NCI-H1105 (cell line): ENCODE measurements around the gene CD226.
"Not testable (repeated sequence)": the region's sequence is repeated elsewhere in the genome, so short reads cannot be mapped to it uniquely, and the experiment has no call there.

Experiments used
- DNase-seq: peaks from one replicate; lab custom pipeline; 2025; lab: John Stamatoyannopoulos, UW

The CD226 gene

DNA sequence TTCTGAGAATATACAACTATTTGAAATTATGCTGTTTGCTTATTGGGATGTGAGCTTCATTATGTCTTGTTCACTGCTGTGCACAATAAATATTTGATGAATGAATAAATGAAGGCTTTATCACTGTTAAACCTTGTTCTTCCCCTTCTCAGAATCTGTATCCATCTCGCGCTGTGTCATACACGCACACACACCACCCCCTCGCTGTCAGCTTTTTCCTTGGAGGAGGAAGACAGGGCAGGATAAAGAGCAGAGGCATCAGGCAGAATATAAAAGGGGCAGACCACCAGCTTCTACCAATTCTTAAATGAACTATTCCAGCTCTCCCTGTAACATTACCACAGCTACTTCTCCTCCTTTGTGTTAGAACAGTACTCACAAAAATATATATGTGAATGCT is 75.0 kb downstream of the CD226 start:
- no peak for DNase-seq

DNA sequence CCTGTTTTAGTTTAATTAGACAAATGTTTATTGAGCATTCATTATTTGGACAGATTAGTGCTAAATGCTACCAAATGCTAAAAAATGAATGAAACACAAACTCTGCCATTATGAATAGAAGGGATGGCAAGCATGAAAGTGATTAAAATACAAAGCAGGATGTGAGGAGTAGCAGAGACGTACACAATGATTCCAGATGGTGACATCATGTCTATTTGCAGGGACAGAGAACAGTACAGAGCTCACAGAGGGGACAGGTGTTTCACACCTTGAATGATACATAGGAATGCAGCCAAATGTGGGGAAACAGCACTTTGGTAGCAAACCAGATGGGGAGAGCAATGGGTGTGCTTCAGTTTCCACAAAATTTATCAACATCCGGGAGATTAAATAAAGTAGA is 76.3 kb downstream of the CD226 start:
- DNase-seq: no peak

DNA sequence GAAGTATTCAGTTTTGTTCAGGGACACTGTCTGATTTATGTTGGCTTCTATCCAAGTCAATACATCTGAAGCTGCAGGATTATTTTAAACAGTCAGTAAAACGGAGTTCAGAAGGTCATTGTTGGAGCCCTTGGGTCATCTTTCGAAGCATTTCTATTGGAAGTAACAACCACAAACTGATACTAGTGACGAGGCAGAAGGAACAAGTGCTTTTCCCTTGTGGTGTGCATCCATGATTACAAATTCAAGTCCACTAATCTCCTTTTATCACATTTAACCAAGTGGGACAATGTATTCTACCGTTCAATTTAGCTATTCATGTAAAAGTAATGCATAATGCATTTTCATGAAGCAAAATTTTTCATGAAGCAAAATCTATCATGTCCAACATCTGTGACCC is 76.9 kb downstream of the CD226 start:
- no peak for DNase-seq

DNA sequence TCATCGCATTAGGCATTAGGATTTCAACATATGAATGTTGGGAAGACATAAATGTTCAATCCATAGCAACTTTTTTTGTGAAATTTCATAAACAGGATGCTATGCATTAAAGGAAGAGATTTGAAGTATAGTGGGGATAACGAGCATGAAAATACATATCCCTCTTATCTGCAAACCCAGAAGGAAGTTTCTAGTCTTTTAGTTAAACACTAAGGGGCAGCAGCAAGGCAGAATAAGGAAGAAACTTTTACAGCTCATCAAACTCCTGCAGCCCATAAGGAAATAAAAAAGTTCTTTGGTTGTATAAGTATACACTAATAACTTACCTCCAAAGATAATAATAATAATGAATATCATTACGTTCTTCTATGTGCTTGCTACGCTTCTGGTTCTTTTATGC is 81.5 kb downstream of the CD226 start:
- no peak for DNase-seq

DNA sequence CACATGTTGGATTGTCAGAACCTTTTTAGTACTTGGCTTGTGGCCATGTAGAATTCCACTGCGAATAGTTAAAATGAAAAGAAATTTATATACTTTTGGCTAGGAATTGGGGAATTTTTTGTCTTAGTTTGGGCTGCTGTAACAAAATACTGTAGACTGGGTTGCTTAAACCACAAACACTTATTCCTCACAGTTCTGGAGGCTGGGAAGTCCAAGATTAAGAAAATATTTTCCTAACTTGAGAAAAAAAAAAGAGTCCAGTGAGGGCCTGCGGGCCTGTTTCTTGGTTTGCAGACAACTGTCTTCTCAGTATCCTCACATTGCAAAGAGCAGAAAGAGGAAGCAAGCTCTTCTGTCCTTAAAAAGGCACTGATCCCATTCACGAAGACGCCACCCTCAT is 81.9 kb downstream of the CD226 start:
- no peak for DNase-seq

DNA sequence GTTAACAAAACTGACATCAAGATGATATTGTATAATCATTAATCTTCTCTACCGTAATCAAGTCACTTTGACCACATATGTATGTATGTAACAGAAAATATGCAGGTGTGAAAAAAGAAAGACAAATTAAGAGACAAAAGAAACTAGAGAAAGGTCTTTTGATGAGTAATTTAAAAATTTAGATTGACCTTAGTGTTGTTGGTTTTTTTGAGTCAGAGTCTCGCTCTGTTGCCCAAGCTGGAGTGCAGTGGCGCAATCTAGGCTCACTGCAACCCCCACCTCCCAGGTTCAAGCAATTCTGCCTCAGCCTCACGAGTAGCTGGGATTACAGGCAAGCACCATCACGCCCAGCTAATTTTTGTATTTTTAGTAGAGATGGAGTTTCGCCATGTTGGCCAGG is 82.9 kb downstream of the CD226 start:
- not testable (repeated sequence) for DNase-seq

DNA sequence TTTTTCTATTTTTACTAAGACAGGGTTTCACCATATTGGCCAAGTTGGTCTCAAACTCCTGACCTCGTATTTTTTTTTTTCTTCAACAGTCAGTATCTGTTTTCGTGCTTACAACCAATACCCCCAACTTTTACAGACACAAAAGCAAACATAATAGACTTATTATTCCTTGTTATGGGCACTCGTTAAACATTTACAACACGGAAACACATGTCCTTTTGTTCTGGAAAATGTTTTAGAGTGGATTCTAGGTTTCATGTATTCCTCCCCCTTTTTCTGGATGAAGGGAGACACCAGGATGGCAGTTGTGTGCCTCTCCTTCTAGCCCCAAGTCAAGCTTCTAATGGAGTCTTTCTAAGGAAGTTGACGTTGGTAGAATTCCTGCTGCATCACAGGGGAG is 88.8 kb downstream of the CD226 start:
- DNase-seq: no peak

DNA sequence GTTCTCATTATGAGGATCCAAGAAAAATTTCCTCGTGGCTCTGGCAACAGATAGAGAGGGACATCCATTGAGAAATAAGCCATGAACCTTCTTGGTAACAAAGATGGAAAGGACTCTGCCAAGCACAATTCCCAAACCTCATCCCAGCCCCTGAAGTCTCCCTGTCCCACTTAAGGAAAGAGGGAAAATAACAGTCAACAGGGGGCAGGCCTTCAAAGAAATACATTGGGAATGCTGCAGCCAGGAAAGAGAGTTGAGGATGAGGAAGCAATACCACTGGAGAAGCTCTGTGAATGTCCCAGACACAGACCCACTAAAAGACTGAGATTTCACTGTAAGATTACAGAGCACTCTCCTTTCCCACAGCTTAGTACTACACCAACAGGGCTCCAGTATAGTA is 93.2 kb downstream of the CD226 start:
- no peak for DNase-seq

DNA sequence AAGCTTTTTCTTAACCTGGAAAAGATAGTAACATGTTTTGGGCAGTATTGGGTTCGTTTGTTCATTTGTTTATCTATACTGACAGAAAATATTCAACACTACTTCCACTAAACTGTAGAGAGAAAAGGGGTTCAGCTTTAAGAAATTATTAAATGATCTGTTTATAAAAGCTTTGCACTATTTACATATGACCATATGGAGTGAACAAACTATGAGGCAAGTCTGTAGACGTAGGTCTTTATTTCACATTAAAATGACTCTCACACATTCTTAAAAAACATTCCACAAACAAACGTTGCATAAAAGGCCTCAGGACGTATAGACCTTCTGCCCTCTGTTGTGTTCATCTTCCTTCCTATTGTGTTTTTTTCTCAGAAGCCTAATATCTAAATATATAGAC is 94.6 kb downstream of the CD226 start:
- no peak for DNase-seq

DNA sequence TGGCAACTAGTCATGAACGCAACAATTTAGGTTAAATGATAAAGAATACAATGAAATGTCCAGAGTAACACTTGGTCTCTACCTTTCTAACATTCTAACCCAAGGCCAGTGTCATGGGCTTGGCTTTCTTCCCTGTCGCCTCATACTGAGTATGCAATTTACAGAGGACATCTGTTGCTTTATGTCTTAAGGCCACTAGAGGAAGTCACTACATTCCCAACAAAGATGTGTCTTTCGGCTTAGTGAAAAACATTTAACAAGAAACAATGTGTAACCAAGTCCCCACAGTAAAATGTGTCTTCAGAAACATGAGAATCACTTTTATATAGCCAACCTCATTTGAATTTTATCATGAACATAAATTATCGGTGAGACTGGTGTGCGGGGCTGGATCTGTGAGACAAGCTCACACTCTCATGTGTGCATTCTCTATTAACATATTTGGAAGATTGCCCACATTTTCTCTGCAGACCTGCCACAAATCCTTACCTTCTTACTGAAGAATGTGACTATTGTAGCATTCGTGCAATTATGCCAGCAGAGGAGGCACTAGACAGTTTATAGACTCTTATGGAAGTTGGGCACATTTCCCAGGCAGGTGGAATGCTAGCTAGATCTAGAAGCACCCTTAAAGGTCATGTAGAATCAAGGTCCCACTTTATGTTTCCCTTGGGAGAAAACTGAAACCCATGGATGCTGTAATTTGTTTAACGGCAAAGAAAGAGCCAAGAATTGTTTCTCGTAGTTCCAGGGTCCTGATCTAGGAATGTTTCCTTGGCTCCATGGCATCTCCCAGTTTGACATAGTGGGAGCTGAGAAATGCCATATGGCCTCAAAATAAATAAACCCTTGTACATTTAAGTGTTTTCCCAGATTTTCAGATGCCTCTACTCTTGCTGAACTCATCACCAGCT is 101.8 kb downstream of the CD226 start:
- peak; percentile 95 for DNase-seq

DNA sequence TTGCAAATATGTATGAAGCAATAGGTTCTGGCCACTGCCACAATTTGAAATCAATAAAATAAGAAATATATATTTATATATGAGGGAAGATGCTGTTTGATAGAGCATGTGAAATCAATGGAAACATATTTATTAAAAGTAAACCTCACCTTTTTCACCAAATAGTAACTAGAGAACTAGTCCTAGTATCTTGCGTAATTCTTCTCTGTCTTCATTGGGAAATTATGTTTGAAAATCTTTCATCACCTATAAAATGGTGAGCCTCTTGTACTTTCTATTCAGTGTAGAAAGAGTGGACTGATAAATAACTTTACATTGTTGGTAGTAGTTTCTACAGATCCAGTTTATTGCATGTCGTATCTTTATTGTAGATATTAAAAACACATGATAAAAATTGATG is 103.0 kb downstream of the CD226 start:
- no peak for DNase-seq

DNA sequence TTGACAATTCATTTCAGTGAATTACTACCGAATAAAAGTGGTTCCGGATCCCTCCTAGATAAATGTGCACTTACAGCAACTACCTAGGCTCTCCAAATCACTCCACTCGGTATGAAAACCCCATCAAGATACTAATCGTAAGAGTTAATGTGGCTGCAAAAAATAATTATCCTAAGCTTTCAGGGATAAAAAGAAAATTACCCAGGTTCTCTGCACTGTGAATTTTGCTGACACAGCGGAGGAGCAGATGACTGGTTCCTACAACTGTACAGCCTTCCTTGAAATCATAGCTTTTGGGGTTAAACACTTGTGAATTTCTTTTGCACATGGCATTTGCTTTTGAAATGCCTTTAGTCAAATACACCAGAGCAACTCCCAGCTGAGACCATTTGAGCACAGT is 104.7 kb downstream of the CD226 start:
- DNase-seq: peak; percentile 23

DNA sequence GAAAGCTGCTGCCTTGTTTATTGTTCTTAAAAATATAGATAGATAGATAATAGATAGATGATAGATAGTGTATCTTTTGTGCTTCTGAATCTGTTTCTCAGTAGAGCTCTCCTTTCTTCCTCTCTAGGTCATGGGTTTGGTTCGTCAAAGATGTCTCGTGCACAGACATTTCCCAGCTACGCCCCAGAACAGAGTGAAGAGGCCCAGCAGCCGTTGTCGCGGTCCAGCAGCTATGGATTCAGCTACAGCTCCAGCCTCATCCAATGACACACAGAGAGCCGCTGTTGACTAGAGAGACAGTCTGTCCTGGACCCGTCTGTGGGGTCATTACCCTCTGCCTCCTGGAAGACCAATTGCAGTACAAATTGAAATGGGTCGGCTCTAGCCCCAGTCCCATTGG is 106.6 kb downstream of the CD226 start:
- DNase-seq: no peak

DNA sequence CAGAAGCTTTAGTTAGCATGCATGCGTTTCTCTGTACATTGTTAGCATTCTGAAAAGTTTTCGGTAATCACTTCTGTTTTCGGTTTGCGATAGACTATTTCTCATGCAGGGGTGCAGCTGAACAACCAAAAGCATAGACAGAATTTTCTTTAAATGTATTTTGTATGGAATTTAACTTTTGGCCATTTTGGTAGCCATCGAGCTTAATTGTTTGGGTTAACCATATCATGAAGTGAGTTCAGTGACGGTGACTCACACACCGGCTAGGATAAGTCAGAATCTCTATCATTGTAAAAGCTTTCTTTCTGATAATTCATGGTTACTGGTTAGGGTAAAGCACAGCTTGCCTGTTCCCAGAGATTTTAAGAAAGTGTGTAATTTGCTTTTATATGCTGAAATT is 107.2 kb downstream of the CD226 start:
- DNase-seq: no peak

DNA sequence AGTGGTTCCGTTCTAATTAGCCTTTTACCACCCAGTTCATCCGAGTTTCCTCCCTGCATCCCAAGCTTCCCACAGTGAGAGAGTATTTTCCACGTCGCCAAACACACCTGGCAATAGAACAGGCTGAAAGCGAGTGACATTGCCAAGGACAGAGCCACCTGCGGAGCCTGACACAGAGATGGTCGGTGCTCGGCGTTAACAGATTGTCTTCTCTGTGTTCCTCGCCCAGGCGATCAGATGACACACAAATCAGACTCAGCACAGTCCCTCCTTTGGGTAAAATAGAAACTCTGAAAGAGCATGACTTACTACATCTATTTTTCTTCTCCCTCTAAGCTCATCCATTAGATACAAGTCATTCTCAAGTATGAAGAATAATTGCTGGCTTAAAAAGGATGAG is 107.7 kb downstream of the CD226 start:
- no peak for DNase-seq

DNA sequence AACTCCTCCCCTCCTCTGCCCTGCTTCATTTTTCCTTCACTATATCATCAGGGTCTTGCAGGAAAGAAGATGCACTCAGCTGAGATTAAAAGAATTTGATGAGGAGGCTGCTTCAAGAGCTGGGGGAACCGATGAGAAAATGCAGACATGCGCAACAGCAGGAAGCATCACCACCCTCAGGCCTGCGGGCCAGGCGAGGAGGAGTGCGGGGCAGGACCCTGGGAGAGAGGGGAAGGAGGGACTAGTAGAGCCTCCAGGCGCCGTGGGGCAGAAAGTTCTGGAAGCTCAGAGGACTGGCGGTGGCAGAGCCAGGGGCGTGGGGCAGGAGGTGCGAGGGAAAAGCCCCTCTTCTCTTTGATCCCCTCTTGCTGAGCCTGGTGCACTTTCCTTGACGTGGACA is 108.2 kb downstream of the CD226 start:
- no peak for DNase-seq

DNA sequence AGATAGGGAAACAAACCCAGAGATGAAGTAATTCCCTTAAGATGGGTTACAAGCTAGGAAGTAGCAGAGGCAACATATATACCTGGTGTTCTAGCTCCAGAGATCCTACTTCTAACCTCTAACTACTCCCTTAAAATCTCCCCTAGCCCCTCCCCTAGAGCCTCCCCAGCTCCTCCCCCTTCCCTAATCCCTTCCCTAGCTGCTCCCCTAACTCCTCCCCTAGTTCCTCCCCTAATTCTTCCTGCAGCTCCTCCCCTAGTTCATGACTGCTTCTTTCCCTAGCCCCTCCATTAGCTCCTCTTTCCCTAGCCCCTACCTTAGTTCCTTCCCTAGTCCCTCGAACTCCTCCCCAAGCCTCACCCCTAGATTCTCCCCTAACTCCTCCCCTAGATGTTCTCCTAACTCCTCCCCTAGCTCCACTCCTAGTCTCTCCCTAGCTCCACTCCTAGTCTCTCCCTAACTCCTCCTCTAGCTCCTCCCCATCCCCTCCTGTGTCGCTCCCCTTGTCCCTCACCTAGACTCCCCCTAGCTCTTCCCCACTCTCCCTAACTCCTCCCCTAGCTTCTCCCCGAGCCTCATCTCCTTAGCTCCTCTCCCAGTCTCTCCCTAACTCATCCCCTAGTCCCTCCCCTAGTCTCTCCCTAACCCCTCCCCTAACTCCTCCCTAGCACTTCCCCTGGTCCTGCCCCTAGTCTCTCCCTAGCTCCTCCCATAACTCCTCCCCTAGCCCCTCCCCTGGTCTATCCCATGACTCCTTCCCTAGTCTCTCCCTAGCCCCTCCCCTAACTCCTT is 108.9 kb downstream of the CD226 start:
- no peak for DNase-seq

DNA sequence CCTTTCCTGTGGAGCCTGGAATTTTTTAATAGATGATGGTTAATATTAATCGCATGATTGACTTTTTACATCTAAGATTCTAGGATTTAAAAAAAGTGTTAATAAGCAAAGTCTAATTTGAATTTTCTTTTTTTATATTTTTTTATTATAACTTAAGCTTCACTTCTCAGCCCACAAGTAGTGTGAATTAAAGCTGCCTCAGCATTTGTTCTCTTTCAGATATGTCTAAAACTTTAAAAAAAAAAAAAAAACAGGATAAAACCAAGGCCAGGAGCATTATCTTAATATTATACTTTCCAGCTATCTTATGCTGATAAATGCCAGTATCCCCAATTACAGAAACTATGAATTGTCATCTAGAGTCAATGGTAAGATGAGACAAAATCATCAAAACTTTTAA is 109.7 kb downstream of the CD226 start:
- no peak for DNase-seq

DNA sequence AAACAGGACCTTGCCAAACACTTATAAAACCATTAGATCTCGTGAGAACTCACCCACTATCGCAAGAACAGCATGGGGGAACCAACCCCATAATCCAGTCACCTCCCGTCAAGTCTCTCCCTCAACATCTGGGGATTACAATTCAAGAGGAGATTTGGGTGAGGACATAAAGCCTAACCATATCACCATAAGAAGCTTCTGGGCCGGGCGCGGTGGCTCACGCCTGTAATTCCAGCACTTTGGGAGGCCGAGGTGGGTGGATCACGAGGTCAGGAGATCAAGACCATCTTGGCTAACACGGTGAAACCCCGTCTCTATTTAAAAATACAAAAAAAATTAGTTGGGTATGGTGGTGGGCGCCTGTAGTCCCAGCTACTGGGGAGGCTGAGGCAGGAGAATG is 112.7 kb downstream of the CD226 start:
- DNase-seq: not testable (repeated sequence)

DNA sequence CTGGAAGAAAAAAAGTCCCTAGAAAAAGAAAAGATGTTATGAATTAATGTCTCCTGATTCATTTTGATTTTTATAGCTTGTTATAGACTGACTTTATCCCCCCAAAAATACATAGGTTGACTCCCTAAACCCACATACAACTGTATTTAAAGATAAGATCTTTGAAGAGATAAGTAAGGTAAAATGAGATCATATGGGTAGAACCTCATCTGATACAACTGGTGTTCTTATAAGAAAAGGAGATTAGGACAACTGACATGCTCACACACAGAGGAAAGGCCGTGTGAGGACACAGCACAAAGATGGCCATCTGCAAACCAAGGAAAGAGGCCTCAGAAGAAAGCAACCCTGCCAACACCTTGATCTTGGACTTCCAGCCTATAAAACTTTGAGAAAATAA is 117.5 kb downstream of the CD226 start:
- DNase-seq: no peak

DNA sequence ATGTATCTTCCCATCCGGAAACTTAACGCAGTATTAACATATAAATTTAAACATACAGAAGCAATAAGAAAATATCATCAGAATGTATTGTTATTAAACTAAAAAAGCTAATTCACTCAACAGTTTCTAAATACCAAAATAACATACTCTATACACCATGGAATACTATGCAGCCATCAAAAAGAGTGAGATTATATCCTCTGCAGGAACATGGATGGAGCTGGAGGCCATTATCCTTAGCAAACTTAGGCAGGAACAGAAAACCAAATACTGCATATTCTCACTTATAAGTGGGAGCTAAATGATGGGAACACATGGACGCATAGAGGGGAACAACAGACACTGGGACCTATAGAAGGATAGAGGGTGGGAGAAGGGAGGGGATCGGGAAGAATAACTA is 127.1 kb downstream of the CD226 start:
- DNase-seq: no peak

DNA sequence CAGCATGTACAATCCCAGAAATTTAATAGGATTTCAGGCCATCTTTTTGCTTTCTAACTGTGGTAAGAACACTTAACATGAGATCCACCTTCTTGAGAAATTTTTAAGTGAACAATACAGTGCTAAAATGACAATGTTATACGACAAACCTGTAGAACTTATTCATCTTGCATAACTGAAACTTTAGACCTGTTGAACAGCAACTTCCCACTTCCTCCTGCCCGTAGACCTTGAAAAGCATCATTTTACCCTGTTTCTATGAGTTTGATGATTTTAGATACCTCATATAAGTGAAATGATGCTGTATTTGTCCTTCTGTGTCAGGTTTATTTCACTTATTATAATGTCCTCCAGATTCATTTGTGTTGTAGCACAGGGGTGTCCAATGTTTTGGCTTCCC is 128.2 kb downstream of the CD226 start:
- DNase-seq: no peak

DNA sequence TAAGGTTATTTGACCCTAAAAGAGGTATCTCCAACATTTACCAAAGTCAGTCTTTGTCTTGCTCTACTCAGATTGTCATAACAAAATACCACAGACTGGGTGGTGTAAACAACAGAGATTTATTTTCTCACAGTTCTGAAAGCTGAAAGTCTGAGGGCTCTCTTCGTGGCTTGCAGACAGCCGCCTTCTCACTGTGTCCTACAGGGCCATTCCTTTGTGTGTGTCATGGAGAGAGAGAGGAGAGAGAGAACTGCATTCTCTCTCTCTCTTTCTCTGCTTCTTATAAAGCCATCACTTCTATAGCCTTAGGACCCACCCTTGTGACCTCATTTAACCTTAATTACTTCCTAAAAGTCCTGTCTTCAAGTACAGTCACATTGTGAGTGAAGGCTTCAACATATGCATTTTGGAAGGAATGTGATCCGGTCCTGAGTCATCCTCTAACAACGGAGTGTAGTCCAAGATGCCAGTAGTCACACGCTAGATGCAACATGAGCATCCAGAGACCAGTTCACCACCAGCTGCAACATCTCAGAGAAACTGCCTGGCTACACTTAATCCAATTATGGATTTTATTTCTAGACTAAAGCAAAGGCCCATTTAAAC is 130.2 kb downstream of the CD226 start:
- DNase-seq: no peak
